ENCODE measurements around the gene CCT8. TPM values are rescaled to one million over a fixed set of nuclear protein-coding genes. Genes with fewer than 3 reads are reported as not detected.

The CCT8 gene, protein sequence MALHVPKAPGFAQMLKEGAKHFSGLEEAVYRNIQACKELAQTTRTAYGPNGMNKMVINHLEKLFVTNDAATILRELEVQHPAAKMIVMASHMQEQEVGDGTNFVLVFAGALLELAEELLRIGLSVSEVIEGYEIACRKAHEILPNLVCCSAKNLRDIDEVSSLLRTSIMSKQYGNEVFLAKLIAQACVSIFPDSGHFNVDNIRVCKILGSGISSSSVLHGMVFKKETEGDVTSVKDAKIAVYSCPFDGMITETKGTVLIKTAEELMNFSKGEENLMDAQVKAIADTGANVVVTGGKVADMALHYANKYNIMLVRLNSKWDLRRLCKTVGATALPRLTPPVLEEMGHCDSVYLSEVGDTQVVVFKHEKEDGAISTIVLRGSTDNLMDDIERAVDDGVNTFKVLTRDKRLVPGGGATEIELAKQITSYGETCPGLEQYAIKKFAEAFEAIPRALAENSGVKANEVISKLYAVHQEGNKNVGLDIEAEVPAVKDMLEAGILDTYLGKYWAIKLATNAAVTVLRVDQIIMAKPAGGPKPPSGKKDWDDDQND
- 211 TPM for polyA plus RNA-seq (2012; ENCODE audit: insufficient read depth, insufficient read length, low read depth)

DNA sequence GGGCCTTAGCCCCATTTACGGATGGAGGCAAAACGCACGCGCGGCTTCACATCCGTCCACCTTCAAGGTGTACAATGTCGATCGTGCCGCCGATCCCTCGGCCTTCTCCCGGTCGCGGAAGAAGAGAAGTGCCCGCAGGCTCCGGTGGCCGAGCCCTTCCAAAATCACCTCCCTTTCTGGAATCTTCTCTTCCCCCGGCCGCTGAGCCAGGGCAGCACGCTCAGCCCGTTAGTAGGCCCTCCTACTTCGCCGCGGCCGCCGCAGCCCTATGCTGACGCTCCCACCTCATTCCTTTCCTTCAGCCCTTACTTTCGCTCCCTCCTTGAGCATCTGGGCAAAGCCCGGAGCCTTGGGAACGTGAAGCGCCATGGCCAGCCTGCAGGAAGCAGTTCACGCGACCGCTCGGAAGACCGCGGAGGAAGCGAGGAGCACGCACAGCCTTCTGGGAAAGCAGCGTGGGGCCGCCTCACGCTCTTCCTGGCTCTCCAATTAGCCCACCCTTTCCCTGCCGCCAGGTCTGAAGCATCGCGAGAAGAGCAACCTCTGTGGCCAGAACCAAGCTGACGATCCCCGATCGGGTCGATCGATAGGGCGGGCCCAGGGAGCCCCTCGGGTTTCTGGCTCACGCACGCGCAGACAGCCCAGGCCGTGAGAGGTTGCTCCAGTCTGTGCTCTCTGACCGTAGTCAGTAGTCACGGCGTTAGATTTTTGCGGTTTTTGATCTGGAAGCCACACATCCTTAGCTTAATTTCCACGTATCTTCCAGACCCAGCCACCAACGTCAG lies at the start of gene CCT8:
CCT8 (minus strand) TSS at position 427 of the 785 bp plus-strand sequence; CDS start at position 369, 58 bp downstream.
- Histone ChIP-seq H3K9me3 (no peaks in the 10 kb centered on the region), H3K4me3 (ENCODE audit: low read depth, low read length) (peak within 1 kb of the TSS; percentile 93), H3K36me3 (peaks cover 30% of the 10 kb centered on the region), H3K27me3 (no peaks in the 10 kb centered on the region), H3K4me1 (no peaks in the 10 kb centered on the region)
- TF ChIP-seq, protein P1, sequence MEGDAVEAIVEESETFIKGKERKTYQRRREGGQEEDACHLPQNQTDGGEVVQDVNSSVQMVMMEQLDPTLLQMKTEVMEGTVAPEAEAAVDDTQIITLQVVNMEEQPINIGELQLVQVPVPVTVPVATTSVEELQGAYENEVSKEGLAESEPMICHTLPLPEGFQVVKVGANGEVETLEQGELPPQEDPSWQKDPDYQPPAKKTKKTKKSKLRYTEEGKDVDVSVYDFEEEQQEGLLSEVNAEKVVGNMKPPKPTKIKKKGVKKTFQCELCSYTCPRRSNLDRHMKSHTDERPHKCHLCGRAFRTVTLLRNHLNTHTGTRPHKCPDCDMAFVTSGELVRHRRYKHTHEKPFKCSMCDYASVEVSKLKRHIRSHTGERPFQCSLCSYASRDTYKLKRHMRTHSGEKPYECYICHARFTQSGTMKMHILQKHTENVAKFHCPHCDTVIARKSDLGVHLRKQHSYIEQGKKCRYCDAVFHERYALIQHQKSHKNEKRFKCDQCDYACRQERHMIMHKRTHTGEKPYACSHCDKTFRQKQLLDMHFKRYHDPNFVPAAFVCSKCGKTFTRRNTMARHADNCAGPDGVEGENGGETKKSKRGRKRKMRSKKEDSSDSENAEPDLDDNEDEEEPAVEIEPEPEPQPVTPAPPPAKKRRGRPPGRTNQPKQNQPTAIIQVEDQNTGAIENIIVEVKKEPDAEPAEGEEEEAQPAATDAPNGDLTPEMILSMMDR (IDR thresholded peaks at IDR 0.05; ENCODE audit: low read depth, low read length): no peak
- peak; percentile 100 for DNase-seq

DNA sequence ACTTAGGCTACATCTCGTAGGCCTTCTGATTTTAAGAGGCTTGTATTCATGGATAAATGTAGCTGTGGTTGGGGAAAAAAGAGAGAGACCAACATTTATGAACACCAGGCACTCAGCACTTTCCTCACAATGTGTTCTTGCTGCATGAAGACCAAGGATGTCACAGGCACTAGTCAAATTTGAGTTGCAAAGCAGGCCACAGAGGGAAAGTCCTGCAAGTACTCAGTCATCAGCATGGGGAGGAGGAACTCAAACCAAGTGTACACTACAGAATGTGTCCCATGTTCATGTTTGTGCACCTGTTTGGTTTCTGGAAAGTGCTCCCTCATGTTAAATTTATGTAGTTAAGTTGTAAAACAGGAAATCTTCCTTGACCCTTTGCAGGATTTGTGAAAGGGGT lies 48.3 kb upstream of the CCT8 start:
- Histone ChIP-seq H3K36me3 (no peaks in the 10 kb centered on the region), H3K9me3 (no peaks in the 10 kb centered on the region), H3K4me3 (ENCODE audit: low read depth, low read length) (no peak overlapping the region), H3K4me1 (no peaks in the 10 kb centered on the region), H3K27me3 (peaks cover 10% of the 10 kb centered on the region; the same call in 1 of the 2 replicates)
- no peak for DNase-seq
- TF ChIP-seq, protein P1 (IDR thresholded peaks at IDR 0.05; ENCODE audit: low read depth, low read length): no peak

DNA sequence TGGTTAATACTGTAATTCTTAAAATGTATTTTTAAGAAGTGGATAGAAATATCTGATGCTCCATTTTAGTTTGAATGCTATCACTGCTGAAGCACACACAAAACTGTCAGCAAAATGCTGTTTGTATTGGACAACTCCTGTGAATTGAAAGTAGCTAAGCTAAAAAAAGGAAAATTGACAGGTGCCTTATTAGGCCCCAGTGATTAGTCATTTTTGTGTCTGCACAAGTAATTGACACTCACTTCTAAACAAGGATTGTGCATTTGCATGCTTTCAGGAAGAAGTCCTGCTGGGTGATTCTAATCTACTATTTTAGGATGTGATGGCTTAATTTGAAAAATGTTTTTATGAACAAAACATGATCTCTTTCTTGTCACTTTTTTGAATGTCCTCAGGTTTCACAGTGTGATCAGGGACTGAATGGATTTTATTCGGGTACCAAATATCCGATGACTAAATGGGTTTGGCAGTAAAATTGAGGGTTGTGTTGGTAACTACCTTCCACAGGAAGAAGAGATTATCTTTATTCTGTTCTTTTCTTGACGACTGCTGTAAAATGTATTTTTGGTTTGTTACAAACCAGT lies 44.0 kb upstream of the CCT8 start:
- TF ChIP-seq, protein P1 (IDR thresholded peaks at IDR 0.05; ENCODE audit: low read depth, low read length): no peak
- no peak for DNase-seq
- H3K4me3 ChIP-seq (ENCODE audit: low read depth, low read length): no peak overlapping the region
- no peaks in the 10 kb centered on the region for H3K36me3 ChIP-seq
- no peaks in the 10 kb centered on the region for H3K4me1 ChIP-seq
- no peaks in the 10 kb centered on the region for H3K9me3 ChIP-seq
- peaks cover 8% of the 10 kb centered on the region; the same call in 1 of the 2 replicates for H3K27me3 ChIP-seq

DNA sequence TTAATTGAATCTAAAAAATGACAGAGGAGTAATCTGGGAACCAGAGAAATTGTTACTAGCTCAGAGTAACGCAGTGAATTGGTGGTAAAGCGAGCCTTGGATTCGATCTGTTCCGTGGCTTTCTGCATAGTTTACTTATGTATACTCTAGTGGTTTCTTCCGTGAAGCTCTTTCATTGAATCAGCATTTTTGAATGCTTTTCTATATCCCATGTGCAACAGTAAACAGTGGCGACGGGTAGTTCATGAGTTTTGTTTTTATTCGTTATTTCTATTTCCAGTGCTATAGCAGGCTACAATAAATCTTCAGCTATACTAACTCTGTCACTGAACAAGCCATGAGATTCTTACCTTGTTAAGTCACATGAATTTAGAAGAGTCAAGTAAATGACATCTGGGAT lies 42.5 kb upstream of the CCT8 start:
- peaks cover 3% of the 10 kb centered on the region; the same call in 1 of the 2 replicates for H3K27me3 ChIP-seq
- H3K4me3 ChIP-seq (ENCODE audit: low read depth, low read length): no peak overlapping the region
- H3K9me3 ChIP-seq: no peaks in the 10 kb centered on the region
- no peak for DNase-seq
- H3K4me1 ChIP-seq: no peaks in the 10 kb centered on the region
- TF ChIP-seq, protein P1 (IDR thresholded peaks at IDR 0.05; ENCODE audit: low read depth, low read length): no peak
- no peaks in the 10 kb centered on the region for H3K36me3 ChIP-seq

DNA sequence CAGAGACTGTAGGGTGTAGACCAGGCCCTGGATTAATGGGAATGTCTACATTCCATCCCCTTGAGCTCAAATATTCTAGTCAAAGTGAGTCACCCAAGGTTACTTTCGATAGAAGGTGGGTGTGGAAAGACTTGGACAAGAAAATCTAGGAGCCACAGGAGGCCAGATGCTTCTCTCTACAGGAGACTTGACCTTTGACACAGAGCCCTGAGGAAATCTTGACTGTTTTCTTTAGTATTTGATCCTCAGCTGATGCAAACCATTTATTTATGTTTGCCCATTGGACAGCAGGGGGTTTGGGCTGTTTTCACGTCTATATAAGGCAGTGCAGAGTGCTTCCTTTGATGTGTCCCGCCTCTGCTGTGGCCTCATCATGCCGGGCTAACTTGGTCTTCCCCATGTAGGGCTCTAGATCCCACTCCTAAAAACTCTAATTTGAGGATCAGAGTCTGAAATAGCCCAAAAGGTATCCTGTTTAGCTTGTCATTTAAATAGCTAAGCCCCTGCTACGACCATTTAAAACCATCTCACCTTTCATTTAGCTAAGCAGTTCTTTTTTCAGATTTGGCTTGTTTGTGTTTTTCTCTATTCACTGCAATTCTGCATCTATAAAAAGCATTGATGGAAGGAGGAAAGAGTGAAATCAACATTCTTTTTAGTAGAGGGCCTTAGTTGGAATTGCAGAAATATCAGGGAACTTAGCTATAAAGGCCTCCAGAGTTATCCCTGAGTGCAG lies 41.5 kb upstream of the CCT8 start:
- Histone ChIP-seq H3K9me3 (no peaks in the 10 kb centered on the region), H3K36me3 (no peaks in the 10 kb centered on the region), H3K27me3 (no peaks in the 10 kb centered on the region; the same call in 1 of the 2 replicates), H3K4me1 (no peaks in the 10 kb centered on the region), H3K4me3 (ENCODE audit: low read depth, low read length) (no peak overlapping the region)
- no peak for DNase-seq
- TF ChIP-seq, protein P1 (IDR thresholded peaks at IDR 0.05; ENCODE audit: low read depth, low read length): no peak
